GM21515 (cell line): ENCODE measurements around the gene IGSF3.
"Not testable (repeated sequence)": the region's sequence is repeated elsewhere in the genome, so short reads cannot be mapped to it uniquely, and the experiment has no call there.

Experiments used
- ATAC-seq: cut with Tn5 transposase; IDR thresholded peaks from one replicate; pipeline ENCODE4 v1.9.1; 2021; ENCODE audit not compliant: unreplicated experiment

IGSF3 gene

GRCh38 chr1:116603646-116604045, 63.9 kb downstream of the IGSF3 start:
- ATAC-seq = not testable (repeated sequence)

DNA sequence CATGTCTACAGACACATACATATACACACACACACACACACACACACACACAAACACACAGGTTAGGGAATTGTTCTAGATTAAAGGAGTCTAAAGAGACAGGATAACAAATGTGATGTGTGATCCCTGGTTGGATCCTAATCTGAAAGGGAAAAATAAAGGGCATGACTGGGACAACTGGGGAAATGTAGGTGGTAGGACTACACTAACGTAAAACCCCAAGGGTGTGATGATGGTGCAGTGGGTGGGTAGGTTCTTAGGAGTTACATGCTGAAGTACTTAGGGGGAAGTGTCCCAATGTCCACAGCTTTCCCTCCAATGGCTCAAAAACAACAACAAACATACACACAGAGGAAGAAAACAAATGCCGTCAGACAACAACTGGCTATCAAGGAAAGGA, 68.2 kb downstream of the IGSF3 start:
- not testable (repeated sequence) for ATAC-seq

DNA sequence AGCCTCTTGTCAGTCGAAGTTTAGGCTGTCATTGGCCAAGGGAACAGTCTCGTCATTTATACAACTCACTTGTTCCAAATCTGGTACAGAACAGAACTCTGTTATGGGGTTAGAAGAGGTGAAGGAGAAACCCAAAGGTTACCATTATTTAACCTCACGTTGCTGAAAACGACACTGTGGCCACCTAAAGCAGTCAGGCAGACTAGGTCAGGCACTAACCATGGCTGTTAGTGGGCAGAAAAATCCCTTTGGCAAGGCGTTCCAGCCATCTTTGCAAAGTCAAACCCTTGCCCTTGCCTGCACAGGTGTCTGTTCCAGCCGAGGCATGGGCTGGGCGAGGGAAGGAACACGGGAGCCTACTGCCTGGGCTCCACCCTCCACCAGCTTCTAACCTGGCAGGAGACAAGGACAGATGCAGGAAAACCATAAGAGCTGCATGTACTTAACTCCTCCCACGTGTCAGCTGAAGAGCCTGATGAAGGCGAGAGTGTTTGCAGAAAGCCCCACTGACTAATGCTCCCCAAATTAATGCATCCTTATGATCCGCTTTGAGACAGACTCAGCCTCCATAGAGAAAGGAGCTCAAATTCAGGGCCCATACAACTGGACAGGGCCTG, 69.0 kb downstream of the IGSF3 start:
- not testable (repeated sequence) for ATAC-seq

- peak; percentile 67 for ATAC-seq
Measured at GRCh38 chr1:116597388-116597787, 70.1 kb downstream of the IGSF3 start.

DNA sequence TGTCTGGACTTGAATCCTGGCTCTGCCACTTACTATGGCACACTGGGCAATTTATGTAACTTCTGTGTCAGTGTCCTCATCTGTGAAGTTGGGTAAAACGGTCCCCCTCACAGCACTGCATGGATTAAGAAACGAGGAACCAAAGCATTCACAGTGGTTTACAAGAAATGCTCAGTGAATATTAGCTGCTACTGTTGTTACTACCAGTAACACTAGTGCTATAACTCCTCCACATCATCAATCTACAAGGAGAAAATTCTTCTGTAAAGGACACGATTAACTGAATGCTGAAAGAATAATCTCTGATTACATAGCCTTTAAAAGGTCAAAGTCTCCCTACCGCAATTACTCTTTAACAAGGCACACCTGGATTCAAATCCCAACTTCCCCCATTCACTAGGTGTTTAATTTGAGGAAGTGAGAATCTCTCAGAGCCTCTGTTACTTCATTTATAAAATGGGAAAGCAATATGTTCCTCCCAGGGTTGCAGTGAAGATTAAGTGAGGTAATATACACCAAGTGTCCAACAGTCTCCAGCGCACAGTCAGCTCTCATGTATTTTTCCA, 70.7 kb downstream of the IGSF3 start:
- not testable (repeated sequence) for ATAC-seq

- ATAC-seq = not testable (repeated sequence)
Measured at GRCh38 chr1:116595946-116596741, 71.4 kb downstream of the IGSF3 start.

DNA sequence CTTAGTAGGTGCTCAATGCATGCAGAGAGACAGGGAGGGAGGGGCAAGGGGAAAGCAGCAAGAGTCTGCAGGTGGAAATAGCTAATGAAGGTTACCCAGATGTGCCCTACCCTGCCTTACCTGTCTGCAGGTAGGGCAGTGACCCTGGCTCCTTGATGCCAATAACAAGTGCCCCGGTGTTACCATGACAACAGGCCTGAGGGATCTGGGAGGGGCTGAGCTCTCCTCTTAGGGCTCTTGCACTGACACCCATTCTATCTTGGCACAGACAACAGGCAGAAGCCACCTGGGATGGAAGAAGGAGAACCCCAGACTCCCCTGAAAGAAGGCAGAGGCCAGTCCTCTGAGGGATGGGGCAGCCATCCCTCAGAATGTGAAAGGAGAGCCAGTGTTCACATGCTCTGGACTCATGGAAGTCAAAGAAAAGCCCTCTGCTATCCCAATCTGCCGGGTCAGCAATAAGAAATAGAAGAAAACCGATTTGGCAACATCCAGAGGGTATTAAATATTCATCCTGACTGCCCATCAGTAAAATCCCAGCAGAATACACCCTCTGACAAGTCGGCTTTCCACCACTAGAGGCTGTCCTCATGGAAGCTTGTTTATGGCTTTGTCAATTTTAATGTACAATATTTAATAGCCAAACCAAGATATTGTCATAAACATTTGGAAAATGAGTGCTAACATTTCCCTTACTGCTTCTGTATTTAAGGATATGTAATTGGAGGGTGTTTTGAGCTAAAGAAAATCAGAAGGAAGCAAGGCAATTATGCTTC, 72.3 kb downstream of the IGSF3 start:
- ATAC-seq = not testable (repeated sequence)

- ATAC-seq = not testable (repeated sequence)
Measured at GRCh38 chr1:116593977-116594376, 73.6 kb downstream of the IGSF3 start.

DNA sequence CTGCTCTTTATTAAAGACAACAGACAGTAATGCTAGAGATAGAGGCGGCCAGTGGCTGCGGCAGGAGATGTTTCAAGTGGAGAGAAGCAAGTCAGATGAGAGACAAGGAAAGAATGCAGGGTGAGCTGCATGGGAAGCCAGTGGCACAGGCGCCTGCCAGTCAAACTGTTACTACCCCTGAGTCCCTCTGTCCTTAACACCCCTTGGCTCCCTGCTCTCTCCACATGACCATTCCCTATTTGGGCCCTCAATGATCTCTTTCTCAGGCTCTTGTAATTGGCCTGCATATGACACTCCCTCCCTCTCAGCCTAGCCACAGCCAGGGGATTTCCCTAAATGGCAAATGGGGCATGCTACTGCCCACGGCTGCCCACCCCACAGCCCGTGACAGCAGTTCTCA, 74.1 kb downstream of the IGSF3 start:
- ATAC-seq = not testable (repeated sequence)

GRCh38 chr1:116591951-116592605, 75.5 kb downstream of the IGSF3 start:
- ATAC-seq = not testable (repeated sequence)

DNA sequence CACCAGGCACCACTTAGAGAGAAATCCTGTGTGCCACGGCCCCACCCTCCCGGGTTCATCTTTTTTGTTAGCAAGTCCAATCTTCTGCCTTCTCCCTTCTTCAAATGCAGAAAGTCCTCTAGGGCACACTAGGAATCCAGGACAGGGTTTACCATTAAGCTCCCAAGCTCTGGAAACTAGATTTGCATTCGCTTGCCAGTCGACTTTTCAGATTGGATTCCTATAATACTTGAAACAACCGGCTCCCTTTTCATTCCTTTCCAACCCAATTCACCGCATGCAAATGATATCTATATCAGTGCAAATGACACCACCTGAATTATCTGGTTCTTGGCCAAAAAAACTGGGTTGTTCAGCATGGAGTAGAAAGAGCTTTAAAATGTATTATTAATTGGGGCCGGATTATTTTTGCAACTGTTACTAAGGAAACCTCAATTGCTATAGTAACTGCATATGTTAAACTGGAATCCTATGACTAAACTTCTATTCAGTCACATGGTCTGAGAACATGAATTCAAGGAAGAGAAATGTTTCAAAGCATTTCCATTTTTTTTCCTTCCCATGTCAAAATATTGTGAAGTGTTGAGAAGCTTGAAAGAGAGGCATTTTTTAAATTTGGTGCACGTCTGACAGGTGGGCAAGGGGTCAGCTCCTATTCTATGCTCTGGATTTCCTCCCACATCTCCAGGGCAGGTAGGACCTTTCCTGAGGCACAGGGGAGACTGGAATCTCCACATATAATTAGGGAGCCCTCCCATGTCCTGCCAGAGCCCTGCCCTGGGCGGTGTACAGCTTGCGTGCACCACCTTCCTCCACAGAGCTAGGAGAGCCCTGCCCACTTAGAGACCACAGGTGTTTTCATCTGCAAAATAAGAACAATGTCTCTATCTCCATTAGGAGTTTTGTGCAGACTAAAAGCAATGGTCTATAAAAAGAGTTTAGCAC, 76.3 kb downstream of the IGSF3 start:
- not testable (repeated sequence) for ATAC-seq

DNA sequence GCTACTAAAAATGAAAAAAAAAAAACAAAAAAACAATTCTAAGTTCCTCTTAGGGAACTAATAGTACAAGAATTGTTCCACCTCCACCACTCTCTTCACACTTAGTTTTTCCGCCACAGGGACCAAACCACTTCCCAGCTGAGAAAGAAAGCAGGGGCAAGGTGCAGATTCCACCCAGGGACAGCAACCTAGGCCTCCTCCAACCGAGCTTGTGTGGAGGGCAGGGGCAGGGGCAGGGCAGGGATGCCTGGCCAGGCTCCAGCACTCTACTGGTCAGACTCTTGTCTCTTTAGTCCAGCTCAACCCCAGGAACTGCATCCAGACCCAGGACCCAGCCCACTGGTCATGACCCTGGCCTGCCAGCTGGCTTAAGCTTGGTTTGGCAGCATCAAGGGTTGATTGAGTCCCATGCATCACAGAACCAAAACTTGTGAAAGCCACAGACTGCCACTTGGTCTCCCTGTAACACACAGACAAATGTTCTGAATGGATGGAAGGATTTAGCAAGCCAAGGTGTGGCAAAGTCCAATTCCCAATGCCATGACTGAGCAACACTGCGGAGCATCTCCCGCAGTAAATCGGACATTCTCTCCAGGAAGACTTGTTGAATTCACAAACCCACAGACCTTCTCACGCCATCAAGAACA, 77.1 kb downstream of the IGSF3 start:
- not testable (repeated sequence) for ATAC-seq

DNA sequence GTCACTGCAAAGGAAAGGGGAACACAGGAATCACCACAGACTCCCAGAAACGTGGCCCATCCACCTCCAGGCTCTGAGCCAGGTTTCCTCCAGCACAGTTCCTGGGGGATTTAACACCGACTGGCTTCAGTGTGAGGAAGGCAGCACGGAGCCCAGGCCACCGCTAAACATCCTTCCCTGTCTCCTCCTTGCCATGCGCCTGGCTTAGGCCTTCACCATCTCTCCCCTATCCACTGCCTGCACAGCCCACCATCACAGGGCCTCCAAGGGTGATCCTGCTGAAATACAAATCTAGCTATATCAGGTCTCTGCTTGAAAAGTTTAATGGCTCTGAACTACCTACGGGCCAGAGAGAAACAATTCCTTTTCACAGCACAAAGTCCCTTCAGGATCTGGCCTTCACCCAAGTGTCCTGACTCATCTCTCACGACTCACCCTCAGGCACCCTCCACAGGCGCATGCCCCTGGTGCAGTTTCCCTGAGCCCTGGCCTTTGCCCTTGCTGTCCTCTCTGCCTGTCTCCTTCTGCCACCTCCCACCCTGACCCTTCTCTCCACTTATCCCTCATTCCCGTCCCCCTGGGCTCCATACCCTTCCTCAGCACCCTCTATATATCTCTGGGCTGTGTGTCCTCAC, 78.3 kb downstream of the IGSF3 start:
- ATAC-seq = not testable (repeated sequence)

DNA sequence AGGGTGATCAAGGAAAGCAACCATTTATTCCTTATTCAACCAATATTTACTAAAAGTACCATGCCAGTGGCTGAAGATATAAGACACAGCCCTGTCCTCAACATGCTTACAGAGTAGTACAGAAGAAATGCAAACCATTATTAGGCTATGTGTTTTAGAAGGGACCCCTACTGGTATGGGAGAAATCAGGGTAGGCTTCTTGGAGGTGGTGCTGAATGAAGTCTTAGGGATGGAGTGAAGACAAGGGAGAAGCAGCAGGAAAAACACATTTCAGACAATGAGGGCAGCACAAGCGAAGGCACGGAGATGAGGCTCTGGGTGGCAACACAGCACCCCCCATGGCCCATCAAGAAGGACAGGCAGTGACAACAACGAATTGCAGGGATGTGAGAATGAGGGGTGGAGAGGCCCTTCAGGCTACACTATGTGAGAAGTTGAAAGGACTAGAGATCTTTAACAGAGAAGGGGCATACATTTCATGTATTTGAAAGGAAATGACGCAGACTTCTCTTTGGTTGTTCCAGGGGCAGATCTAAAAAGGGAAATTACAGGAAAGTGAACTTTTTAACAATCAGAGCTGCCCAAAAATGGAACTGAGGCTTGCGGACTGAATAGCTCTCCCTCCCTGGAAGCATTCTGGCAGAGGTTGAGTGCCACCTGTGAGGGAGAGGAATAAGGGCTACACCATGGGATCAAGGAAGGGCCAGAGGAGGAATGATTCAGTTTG, 79.9 kb downstream of the IGSF3 start:
- ATAC-seq = no peak

- peak; percentile 52 for ATAC-seq
Measured at GRCh38 chr1:116586741-116587143, 80.8 kb downstream of the IGSF3 start.

DNA sequence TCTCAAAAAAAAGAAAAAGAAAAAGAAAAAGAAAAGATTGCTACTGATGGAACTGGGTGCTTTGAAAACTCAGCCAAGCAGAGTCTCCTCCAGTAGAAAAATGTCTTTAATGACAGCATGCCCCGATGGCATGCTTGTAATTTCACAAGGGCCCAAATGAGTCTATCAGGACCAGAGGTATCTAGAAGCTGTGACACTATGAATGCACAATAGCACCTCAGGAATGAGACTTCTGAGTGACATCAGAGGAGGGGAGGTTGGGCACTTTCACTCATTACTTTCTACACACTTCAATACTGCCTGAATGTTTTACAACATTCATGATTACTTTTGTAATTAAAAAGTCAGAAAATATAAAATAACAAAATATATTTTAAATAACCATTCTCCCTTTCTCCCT, 81.6 kb downstream of the IGSF3 start:
- ATAC-seq = no peak

DNA sequence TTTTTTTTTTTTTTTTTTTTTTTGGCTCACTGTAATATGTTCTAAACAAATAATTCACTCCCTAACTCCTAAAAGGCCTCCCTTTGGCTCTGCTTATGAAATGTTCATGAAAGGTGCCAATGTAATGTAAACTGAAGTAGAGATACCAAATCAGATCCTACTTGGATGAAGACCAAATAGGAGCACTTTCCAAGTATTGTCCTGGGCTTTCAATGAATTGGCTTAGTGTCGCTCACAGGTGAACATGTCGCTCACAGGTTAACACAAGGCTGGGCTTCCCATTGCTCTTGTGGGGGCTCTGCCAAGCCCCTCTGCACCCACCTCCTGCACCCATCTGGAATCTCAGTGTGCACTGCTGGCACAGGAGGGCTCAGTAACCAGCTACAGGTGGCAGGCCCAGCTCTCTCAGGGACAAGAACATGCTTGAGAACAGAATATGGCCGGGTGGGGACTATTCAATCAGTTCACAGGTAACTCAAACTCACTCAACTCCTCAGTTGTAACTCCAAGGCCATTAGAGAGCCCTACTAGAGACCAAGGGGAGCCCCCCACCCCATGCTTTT, 86.1 kb downstream of the IGSF3 start:
- ATAC-seq = no peak
